Esophagus squamous epithelium (tissue), 4 donors: ENCODE measurements around the gene CRTC3.

Source experiments
- POLR2A ChIP-seq, 4 donors: fragments of 450-650 bp; IDR thresholded peaks; one replicate each; pipeline ENCODE4 v1.6.1; 2017; ENCODE audit warnings: antibody characterized with exemption in 4 of 4, mild to moderate bottlenecking in 4 of 4, moderate library complexity in 3 of 4
- TF ChIP-seq, protein P1 (sequence below), 6 experiments: fragments of 450-650 bp in 4 of 6; fragments of 200-600 bp in 2 of 6; sonication (generic) in 2 of 6; IDR thresholded peaks; one replicate each; pipeline ENCODE4 v1.5.1; 2016 to 2019; ENCODE audit warnings: antibody characterized with exemption in 6 of 6, mild to moderate bottlenecking in 4 of 6, moderate library complexity in 4 of 6

DNA sequence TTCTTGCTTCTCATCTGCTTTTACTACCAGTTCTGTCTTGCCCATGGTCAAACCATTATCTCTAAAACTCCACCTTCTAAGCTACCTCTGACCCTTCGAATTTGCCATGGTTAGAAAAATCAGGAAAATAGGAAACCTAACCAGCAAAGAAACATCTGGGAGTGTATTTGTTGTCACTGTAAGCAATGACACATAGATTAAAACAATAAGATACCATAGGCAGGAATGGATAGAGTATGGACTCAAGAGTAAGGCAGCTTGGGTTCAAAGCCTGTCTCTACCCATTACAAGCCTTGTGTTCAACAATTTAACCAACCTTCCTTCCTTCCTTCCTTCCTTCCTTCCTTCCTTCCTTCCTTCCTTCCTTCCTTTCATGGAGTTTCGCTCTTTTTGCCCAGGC is 34.9 kb downstream of the CRTC3 start:
- TF ChIP-seq POLR2A (IDR thresholded peaks at IDR 0.05), result no peak
- TF ChIP-seq, protein P1, sequence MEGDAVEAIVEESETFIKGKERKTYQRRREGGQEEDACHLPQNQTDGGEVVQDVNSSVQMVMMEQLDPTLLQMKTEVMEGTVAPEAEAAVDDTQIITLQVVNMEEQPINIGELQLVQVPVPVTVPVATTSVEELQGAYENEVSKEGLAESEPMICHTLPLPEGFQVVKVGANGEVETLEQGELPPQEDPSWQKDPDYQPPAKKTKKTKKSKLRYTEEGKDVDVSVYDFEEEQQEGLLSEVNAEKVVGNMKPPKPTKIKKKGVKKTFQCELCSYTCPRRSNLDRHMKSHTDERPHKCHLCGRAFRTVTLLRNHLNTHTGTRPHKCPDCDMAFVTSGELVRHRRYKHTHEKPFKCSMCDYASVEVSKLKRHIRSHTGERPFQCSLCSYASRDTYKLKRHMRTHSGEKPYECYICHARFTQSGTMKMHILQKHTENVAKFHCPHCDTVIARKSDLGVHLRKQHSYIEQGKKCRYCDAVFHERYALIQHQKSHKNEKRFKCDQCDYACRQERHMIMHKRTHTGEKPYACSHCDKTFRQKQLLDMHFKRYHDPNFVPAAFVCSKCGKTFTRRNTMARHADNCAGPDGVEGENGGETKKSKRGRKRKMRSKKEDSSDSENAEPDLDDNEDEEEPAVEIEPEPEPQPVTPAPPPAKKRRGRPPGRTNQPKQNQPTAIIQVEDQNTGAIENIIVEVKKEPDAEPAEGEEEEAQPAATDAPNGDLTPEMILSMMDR (IDR thresholded peaks at IDR 0.05), result no peak
